ENCODE measurements around the gene CNNM3. TPM values are rescaled to one million over a fixed set of nuclear protein-coding genes. Genes with fewer than 3 reads are reported as not detected.
A peak's percentile ranks its signal among the peaks of the same experiment; 100 is the strongest.

Gene CNNM3
- polyA plus RNA-seq, 2 donors = 3.8 to 3.9 TPM

GRCh38 chr2:96824079-96824870 is 8.2 kb downstream of the CNNM3 start:
- no peaks in the 10 kb centered on the region for H3K9me3 ChIP-seq (ENCODE audit: control insufficient read depth in 2 of 2, insufficient read depth in 1 of 2, low read depth in 1 of 2, low read length in 1 of 2)
- H3K27me3 ChIP-seq (ENCODE audit: control insufficient read depth in 1 of 2, insufficient read depth in 2 of 2, low read length in 2 of 2) = no peaks in the 10 kb centered on the region
- peaks cover 7 to 10% of the 10 kb centered on the region in 2 donors for H3K4me1 ChIP-seq (ENCODE audit: control insufficient read depth in 2 of 2, insufficient read depth in 2 of 2, low read length in 1 of 2)
- H3K36me3 ChIP-seq (ENCODE audit: control insufficient read depth in 2 of 2, insufficient read depth in 2 of 2, low read length in 1 of 2) = peaks cover 14 to 35% of the 10 kb centered on the region in 2 donors
- no peak overlapping the region for H3K27ac ChIP-seq (ENCODE audit: low read depth in 2 of 2, low read length in 1 of 2)
- 54 to 65% methylated on average over 6 of the region's 6 CpGs for WGBS, 2 donors
- no peak overlapping the region for H3K4me3 ChIP-seq (ENCODE audit: low read depth in 1 of 2, low read length in 2 of 2)

GRCh38 chr2:96825057-96825456 is 9.0 kb downstream of the CNNM3 start:
- Histone ChIP-seq H3K36me3 (ENCODE audit: control insufficient read depth in 2 of 2, insufficient read depth in 2 of 2, low read length in 1 of 2) (peaks cover 19 to 35% of the 10 kb centered on the region in 2 donors), H3K9me3 (ENCODE audit: control insufficient read depth in 2 of 2, insufficient read depth in 1 of 2, low read depth in 1 of 2, low read length in 1 of 2) (no peaks in the 10 kb centered on the region), H3K27me3 (ENCODE audit: control insufficient read depth in 1 of 2, insufficient read depth in 2 of 2, low read length in 2 of 2) (no peaks in the 10 kb centered on the region), H3K4me3 (ENCODE audit: low read depth in 1 of 2, low read length in 2 of 2) (no peak overlapping the region), H3K27ac (ENCODE audit: low read depth in 2 of 2, low read length in 1 of 2) (no peak overlapping the region), H3K4me1 (ENCODE audit: control insufficient read depth in 2 of 2, insufficient read depth in 2 of 2, low read length in 1 of 2) (peaks cover 3% of the 10 kb centered on the region in 2 donors)
- 91 to 95% methylated on average over 14 of the region's 14 CpGs for WGBS, 2 donors

GRCh38 chr2:96826546-96827278 is 10.6 kb downstream of the CNNM3 start:
- no peak overlapping the region for H3K27ac ChIP-seq (ENCODE audit: low read depth in 2 of 2, low read length in 1 of 2)
- 92 to 94% methylated on average over 22 of the region's 22 CpGs for WGBS, 2 donors
- H3K4me1 ChIP-seq (ENCODE audit: control insufficient read depth in 2 of 2, insufficient read depth in 2 of 2, low read length in 1 of 2) = peaks cover 3% of the 10 kb centered on the region in 2 donors
- H3K27me3 ChIP-seq (ENCODE audit: control insufficient read depth in 1 of 2, insufficient read depth in 2 of 2, low read length in 2 of 2) = no peaks in the 10 kb centered on the region
- peaks cover 28 to 38% of the 10 kb centered on the region in 2 donors for H3K36me3 ChIP-seq (ENCODE audit: control insufficient read depth in 2 of 2, insufficient read depth in 2 of 2, low read length in 1 of 2)
- H3K4me3 ChIP-seq (ENCODE audit: low read depth in 1 of 2, low read length in 2 of 2) = no peak overlapping the region
- H3K9me3 ChIP-seq (ENCODE audit: control insufficient read depth in 2 of 2, insufficient read depth in 1 of 2, low read depth in 1 of 2, low read length in 1 of 2) = no peaks in the 10 kb centered on the region

- Histone ChIP-seq H3K4me1 (ENCODE audit: control insufficient read depth in 2 of 2, insufficient read depth in 2 of 2, low read length in 1 of 2) (peaks cover 0 to 6% of the 10 kb centered on the region in 2 donors), H3K27ac (ENCODE audit: low read depth in 2 of 2, low read length in 1 of 2) (no peak overlapping the region), H3K9me3 (ENCODE audit: control insufficient read depth in 2 of 2, insufficient read depth in 1 of 2, low read depth in 1 of 2, low read length in 1 of 2) (no peaks in the 10 kb centered on the region), H3K4me3 (ENCODE audit: low read depth in 1 of 2, low read length in 2 of 2) (no peak overlapping the region), H3K36me3 (ENCODE audit: control insufficient read depth in 2 of 2, insufficient read depth in 2 of 2, low read length in 1 of 2) (peaks cover 28 to 45% of the 10 kb centered on the region in 2 donors), H3K27me3 (ENCODE audit: control insufficient read depth in 1 of 2, insufficient read depth in 2 of 2, low read length in 2 of 2) (no peaks in the 10 kb centered on the region)
- 95 to 96% methylated on average over 14 of the region's 14 CpGs for WGBS, 2 donors
These were observed 12.4 kb downstream of the CNNM3 start for GRCh38 chr2:96828436-96828835.

GRCh38 chr2:96828874-96829273 is 12.8 kb downstream of the CNNM3 start:
- H3K4me1 ChIP-seq (ENCODE audit: control insufficient read depth in 2 of 2, insufficient read depth in 2 of 2, low read length in 1 of 2) = peaks cover 0 to 5% of the 10 kb centered on the region in 2 donors
- no peaks in the 10 kb centered on the region for H3K9me3 ChIP-seq (ENCODE audit: control insufficient read depth in 2 of 2, insufficient read depth in 1 of 2, low read depth in 1 of 2, low read length in 1 of 2)
- H3K36me3 ChIP-seq (ENCODE audit: control insufficient read depth in 2 of 2, insufficient read depth in 2 of 2, low read length in 1 of 2) = peaks cover 28 to 43% of the 10 kb centered on the region in 2 donors
- WGBS, 2 donors = 96 to 98% methylated on average over 13 of the region's 13 CpGs
- H3K27ac ChIP-seq (ENCODE audit: low read depth in 2 of 2, low read length in 1 of 2) = no peak overlapping the region
- H3K27me3 ChIP-seq (ENCODE audit: control insufficient read depth in 1 of 2, insufficient read depth in 2 of 2, low read length in 2 of 2) = no peaks in the 10 kb centered on the region
- no peak overlapping the region for H3K4me3 ChIP-seq (ENCODE audit: low read depth in 1 of 2, low read length in 2 of 2)

GRCh38 chr2:96830044-96830562 is 14.0 kb downstream of the CNNM3 start:
- 58 to 64% methylated on average over 5 of the region's 5 CpGs for WGBS, 2 donors
- H3K4me1 ChIP-seq (ENCODE audit: control insufficient read depth in 2 of 2, insufficient read depth in 2 of 2, low read length in 1 of 2) = peaks cover 0 to 5% of the 10 kb centered on the region in 2 donors
- H3K9me3 ChIP-seq (ENCODE audit: control insufficient read depth in 2 of 2, insufficient read depth in 1 of 2, low read depth in 1 of 2, low read length in 1 of 2) = no peaks in the 10 kb centered on the region
- no peak overlapping the region for H3K4me3 ChIP-seq (ENCODE audit: low read depth in 1 of 2, low read length in 2 of 2)
- H3K27ac ChIP-seq (ENCODE audit: low read depth in 2 of 2, low read length in 1 of 2) = no peak overlapping the region
- H3K36me3 ChIP-seq (ENCODE audit: control insufficient read depth in 2 of 2, insufficient read depth in 2 of 2, low read length in 1 of 2) = peaks cover 28 to 40% of the 10 kb centered on the region in 2 donors
- H3K27me3 ChIP-seq (ENCODE audit: control insufficient read depth in 1 of 2, insufficient read depth in 2 of 2, low read length in 2 of 2) = no peaks in the 10 kb centered on the region

GRCh38 chr2:96831679-96832078 is 15.6 kb downstream of the CNNM3 start:
- WGBS, 2 donors = 71 to 74% methylated on average over 10 of the region's 10 CpGs
- Histone ChIP-seq H3K27me3 (ENCODE audit: control insufficient read depth in 1 of 2, insufficient read depth in 2 of 2, low read length in 2 of 2) (no peaks in the 10 kb centered on the region), H3K36me3 (ENCODE audit: control insufficient read depth in 2 of 2, insufficient read depth in 2 of 2, low read length in 1 of 2) (peaks cover 23 to 35% of the 10 kb centered on the region in 2 donors), H3K27ac (ENCODE audit: low read depth in 2 of 2, low read length in 1 of 2) (no peak overlapping the region), H3K4me1 (ENCODE audit: control insufficient read depth in 2 of 2, insufficient read depth in 2 of 2, low read length in 1 of 2) (peaks cover 0 to 4% of the 10 kb centered on the region in 2 donors), H3K9me3 (ENCODE audit: control insufficient read depth in 2 of 2, insufficient read depth in 1 of 2, low read depth in 1 of 2, low read length in 1 of 2) (no peaks in the 10 kb centered on the region), H3K4me3 (ENCODE audit: low read depth in 1 of 2, low read length in 2 of 2) (no peak overlapping the region)

- Histone ChIP-seq H3K9me3 (ENCODE audit: control insufficient read depth in 2 of 2, insufficient read depth in 1 of 2, low read depth in 1 of 2, low read length in 1 of 2) (no peaks in the 10 kb centered on the region), H3K4me3 (ENCODE audit: low read depth in 1 of 2, low read length in 2 of 2) (no peak overlapping the region), H3K36me3 (ENCODE audit: control insufficient read depth in 2 of 2, insufficient read depth in 2 of 2, low read length in 1 of 2) (peaks cover 20 to 31% of the 10 kb centered on the region in 2 donors), H3K27ac (ENCODE audit: low read depth in 2 of 2, low read length in 1 of 2) (peak overlapping the region in 1 of 2 donors; percentile 11), H3K4me1 (ENCODE audit: control insufficient read depth in 2 of 2, insufficient read depth in 2 of 2, low read length in 1 of 2) (peaks cover 0 to 3% of the 10 kb centered on the region in 2 donors), H3K27me3 (ENCODE audit: control insufficient read depth in 1 of 2, insufficient read depth in 2 of 2, low read length in 2 of 2) (no peaks in the 10 kb centered on the region)
- 56 to 68% methylated on average over 11 of the region's 11 CpGs for WGBS, 2 donors
These were observed 16.3 kb downstream of the CNNM3 start for GRCh38 chr2:96832408-96832753.

- peaks cover 20 to 29% of the 10 kb centered on the region in 2 donors for H3K36me3 ChIP-seq (ENCODE audit: control insufficient read depth in 2 of 2, insufficient read depth in 2 of 2, low read length in 1 of 2)
- no peak overlapping the region for H3K27ac ChIP-seq (ENCODE audit: low read depth in 2 of 2, low read length in 1 of 2)
- no peak overlapping the region for H3K4me3 ChIP-seq (ENCODE audit: low read depth in 1 of 2, low read length in 2 of 2)
- peaks cover 0 to 3% of the 10 kb centered on the region in 2 donors for H3K4me1 ChIP-seq (ENCODE audit: control insufficient read depth in 2 of 2, insufficient read depth in 2 of 2, low read length in 1 of 2)
- H3K27me3 ChIP-seq (ENCODE audit: control insufficient read depth in 1 of 2, insufficient read depth in 2 of 2, low read length in 2 of 2) = no peaks in the 10 kb centered on the region
- H3K9me3 ChIP-seq (ENCODE audit: control insufficient read depth in 2 of 2, insufficient read depth in 1 of 2, low read depth in 1 of 2, low read length in 1 of 2) = no peaks in the 10 kb centered on the region
- 45 to 60% methylated on average over 18 of the region's 18 CpGs for WGBS, 2 donors
These were observed 16.9 kb downstream of the CNNM3 start for GRCh38 chr2:96832754-96833507.

All from esophagus (tissue), 2 donors.